ENCODE measurements around the gene COLEC11.
A peak's percentile ranks its signal among the peaks of the same experiment; 100 is the strongest.
"Not testable (repeated sequence)": the region's sequence is repeated elsewhere in the genome, so short reads cannot be mapped to it uniquely, and the experiment has no call there.

Gene COLEC11

DNA sequence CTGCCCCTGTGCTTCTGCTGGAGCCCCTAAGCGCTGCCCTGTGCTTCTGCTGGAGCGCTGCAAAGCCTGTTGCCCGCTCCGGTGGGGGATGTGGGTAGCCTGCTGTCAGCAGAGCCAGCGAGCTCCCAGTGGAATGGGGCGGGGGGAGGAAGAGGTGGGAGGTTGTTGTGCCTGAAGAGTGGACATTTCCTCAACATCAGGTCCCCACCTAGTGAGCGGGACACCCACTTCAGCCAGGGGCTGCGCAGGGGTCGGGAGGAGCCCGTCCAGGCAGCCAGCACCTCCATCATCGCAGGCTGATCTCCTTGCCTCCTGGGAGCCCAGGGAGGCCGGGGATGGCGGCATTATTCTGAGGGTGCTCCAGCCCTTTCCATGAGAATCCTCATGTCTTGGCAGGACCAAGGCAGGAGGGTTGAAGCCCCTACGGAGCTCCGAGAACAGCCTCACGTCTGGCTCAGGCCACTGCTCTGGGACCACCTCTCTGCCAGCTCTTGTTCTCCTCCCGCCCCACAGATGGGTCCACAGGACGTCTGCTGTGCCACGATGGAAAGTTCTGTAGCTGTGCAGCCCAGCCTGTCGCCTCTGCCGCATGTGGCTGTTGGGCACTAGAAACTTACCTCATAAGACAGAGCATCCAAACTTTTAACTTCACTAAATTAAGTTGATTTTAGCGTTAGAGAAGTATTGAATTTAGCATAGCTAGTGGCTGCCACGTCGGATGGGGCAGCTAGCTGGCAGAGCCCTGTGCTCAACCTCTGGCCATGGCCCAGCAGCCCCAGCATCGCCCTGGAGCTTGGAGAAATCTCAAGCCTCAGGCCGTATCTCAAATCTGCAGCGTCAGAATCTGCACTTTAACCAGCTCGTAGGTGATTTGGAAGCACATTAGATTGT, 61.2 kb downstream of the COLEC11 start:
- DNase-seq = no peak

DNA sequence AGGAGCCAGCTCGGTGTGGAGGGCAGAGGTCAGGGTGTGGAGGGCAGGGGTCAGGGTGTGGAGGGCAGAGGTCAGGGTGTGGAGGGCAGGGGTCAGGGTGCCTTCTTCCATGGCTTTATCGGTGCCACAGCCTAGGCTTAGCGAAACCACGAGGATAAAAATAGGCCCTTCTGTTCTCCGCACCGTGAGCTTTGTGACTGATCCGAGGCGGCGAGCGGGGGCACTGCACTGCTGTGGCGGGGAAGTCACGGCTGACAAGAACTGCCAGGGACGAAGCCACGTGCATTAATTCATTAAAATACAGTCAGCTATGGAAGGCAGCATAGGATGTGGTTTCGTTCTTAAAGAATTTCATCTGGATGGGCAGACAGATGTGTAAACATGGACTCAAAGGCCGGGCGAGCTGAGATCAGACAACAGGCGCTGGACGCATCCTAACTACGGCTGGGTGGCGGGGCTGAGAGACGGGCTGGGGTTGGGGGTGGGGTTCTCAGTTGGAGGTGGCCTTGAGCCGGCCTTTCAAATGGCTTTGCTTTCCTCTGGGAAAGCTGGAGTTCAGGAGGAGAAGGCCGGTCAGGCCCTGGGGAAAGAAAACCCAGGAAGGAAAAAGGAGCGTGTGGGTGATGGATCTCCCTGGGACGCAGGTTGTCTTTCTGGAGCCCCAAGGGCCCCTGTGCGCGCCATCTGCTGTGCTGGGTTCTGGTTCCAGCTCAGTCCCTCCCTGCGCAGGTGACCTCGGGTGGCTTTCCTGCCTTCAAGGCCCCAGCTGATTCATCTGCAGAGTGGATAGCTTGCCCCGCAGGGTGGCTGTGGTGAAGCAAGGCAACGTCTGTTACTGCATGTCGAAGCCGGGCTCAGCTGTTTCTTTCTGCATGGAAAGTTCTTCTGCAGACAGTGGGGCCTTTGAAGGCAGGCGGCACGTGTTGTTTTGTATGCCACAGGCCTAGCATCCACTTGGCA, 62.1 kb downstream of the COLEC11 start:
- DNase-seq = no peak

DNA sequence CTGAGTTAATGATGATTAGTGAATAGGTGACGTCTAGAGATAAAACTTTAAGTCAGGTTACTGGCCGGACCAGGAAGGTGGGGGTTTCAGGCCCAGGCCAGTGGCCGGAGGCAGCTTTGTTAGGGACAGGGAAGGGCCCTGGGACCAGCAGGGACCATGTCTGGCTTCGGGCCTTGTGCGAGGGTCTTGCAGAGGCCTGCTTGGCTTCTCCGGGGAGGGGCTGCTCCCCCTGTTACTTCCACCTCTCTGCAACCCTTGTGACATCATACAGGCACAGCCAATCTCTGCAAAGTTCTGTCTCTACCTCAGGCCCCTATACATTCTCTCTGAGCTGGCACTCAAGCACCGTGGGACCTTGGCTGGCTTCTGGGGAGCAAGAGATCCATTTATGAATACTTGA, 63.0 kb downstream of the COLEC11 start, which contains the start of gene ALLC:
TSS of gene ALLC (plus strand) at position 320 of the 400 bp plus-strand sequence. CDS start 12,958 bp downstream, outside the sequence.
- DNase-seq = no peak

DNA sequence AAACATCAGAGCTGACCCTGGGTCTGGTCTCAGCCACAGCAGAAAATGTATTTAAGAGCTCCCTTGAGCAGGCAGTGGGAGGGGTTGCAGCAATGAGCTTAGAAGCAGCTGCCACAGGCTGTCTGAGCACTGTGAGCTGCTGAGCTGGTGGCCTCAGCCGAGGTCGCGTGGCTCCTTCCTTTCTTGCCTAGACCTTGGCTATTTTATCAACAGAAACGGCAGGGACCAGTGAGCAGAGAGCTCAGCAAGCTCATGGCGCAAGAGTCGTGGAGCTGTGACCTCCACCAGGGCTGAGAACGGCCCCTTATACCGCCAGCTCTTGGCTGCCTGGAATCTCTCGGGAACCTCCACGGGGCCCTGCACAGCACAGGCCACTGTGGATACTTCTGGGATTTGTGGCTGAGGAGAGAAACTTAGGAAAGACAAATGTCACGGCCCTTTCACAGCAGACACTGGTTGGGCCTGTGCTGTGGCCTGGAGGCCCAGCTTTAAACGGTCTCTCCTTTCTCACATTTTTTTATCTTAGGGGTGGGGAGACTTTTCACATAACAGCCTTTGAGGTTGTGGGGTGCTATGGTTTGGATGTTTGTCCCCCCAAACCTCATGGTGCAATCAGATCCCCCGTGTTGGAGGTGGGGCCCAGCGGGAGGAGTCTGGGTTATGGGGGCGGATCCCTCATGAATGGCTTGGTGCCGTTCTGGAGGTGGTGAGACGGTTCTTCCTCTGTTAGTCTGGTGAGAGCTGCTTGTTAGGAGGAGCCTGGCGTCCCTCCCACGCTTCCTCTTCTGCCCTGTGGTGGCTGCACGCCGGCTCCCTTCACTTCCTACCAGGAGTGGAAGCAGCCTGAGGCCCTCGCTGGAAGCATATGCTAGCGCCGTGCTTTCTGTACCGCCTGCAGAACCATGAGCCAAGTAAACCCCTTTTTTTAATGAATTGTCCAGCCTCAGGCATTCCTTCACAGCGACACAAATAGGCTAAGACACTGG, 64.8 kb downstream of the COLEC11 start:
- DNase-seq = no peak

DNA sequence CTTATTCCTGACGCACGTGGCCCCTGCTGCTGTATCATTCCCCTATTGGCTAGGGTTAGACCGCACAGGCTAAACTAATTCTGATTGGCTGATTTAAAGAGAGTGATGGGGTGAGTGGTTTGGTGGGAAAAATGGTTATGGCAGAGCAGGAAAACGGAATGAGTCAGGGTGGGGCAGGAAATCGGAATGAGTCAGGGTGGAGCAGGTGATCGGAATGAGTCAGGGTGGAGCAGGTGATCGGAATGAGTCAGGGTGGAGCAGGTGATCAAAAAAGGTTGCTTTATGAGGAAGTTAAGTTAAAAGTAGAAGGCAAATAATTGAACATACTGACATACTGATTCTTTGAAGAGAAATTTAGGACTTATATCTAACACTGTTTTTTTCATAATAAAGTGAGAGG, 65.7 kb downstream of the COLEC11 start:
- DNase-seq = not testable (repeated sequence)

DNA sequence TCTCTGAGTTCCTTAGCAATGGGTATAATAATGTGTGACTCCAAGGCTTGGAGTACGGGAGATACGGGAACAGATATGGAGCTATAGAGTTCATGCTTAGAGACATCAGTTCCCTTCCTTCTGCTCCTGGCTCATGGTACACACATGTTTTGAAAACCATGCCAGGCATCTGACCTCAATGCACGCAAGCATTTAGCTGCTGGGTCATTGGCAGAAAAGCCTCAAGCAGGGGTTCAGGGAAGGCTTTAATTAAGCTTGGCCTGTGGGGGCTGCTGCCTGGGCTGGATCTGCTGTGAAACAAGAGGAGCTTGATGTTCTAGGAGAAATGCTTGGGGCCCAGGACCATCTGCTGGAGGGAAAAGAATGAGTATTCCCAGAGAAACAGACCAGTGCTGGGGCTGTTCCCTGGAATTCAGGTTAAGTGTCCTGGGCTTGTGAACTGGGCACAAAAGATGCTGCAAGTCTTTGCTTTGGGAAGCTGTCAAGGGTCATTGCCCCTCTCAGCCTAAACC, 66.3 kb downstream of the COLEC11 start:
- DNase-seq = no peak

DNA sequence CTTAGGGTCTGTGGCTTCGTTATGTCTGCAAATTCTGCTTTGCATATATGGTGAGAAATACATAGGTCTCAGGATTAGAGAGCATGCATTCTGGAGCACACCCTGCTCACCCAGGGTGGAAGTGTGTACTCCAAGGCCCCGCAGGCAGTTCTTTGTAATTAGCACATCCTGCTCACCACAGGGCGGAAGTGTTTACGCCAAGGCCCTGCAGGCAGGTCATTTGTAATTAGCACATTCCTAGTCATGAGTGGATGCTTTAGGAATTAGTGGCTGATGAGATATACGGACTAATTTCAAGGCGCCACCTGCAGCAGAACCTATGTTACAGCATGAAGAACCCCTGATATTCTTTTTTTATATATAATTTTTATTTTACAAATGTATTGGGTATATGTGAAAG, 67.3 kb downstream of the COLEC11 start:
- DNase-seq = no peak

DNA sequence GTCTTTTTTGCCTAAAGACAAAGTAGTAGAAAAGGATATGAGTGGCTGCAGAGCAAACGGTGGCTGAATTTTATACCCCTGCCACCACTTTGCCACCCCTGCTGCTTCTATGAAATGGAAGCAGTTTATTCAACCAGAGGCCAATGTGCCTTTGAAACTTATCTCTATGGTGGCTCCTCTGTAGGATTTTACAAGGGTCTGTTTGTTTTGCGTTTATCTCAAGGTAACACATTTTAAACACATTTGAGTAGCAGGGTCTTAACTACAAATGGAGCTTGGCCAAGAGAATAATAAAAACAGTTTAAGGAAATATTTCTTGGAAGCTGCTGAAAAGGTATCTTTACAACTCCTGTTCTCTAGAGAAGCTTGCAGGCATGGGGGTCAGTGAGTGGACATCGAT, 69.2 kb downstream of the COLEC11 start:
- no peak for DNase-seq

DNA sequence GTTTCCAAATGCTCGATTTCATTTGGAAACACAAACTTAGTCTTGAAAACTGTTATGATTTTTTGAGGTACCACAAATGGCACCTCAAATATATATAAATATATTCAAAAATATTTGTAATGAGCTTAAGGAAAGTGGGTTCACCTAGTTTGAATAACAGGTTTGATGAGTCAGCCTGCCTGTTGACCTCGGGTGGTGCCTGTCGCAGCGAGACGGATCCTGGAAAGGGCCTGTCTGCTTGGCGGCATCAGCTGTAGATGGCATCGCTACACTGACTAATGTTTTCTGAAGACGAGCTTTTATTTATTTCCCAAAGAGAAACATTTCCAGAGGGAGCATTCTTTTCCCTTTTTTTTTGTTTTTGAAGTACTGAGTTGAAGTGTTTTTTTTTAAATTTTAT, 70.0 kb downstream of the COLEC11 start:
- no peak for DNase-seq

DNA sequence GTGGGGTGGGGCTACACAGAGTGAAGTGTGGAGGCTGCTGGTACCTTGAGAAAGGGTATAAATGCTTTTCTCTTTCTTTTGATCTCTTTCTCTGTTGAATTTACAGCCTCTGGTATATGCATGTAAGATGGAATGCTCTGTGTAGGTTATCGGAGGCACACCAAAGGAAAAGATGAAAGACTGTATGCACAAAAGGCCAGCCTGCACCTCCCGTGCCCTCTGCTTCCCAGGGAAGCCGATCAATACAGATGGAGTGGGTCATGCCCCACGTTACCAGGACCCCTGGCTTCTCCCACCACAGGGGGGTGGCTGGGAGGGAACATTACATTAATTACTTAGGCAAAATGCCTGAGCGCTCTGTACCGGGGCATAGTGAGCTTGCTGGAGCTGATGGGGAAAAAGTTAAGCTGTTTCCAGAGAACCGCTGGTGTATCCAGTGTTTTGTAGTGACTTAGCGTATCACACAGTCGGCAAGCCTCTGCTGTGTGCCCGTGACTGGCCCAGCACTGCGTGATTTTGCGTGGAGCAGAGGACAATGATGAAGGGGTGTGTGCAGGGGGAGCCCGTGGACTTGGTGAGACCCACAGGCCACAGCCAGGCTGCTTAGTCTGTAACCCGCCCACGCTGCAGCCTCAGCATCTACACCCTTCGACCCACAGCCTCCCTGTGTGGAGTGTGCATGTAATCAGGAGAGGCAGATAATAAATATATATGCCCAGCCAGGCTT, 71.1 kb downstream of the COLEC11 start:
- no peak for DNase-seq

DNA sequence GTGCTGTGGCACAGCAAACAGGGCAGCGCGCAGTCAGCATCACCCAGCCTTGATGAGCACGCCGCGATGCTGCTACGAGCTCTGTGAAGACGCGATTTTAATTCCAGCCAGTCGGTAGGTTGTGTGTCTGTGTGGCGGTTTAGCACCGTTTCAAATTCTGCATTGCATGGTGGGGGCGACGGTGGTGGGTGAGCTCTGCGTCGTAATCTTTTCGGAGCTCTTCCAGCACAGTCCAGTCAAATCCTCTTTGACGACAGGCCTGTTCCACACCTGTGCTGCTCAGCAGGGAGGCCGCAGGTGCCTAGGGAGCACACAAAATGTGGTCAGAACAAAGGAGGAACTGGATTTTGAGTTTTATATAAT, 71.7 kb downstream of the COLEC11 start:
- no peak for DNase-seq

DNA sequence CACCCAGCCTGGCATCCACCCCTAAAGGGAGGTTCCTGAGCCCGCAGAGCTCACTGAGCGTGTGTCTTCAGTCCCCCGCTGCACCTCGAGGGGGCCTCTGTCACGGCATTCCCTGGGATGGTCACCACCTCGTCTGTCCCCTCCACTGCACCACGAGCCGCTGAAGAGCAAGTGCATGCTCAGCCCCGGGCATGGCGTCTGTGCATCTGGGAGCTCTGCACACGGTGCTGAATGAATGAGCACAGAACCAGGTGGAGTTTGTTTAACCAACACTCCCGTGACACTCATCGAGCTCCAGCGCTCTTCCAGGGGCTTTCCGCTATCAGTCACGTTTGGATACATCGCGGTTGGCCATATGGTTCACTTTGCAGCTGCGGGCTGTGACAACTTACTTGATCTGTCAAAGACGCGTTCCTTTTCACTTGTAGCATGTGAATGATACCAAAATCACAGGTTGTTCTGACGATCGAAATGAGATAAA, 72.3 kb downstream of the COLEC11 start:
- DNase-seq = peak in 1 of 2 experiments; percentile 50

DNA sequence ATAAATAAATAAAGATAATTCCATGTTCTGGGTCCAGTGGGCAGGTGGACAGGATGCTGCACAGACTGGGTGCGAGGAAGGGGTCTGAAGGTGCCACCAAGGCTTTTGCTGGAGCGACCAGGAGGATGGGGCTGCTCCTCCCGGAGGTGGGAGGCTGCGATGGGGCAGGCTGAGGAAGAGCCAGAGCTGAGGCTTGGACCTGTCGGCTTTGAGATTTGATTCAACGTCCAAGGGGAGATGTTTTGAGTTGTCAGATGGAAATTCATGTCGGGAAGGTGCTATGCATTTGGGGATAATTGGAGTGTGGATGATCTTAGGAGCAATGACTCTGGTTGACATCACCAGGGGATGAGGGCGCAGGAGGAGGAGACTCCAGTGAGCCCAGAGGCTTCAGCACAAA, 74.7 kb downstream of the COLEC11 start:
- no peak for DNase-seq

DNA sequence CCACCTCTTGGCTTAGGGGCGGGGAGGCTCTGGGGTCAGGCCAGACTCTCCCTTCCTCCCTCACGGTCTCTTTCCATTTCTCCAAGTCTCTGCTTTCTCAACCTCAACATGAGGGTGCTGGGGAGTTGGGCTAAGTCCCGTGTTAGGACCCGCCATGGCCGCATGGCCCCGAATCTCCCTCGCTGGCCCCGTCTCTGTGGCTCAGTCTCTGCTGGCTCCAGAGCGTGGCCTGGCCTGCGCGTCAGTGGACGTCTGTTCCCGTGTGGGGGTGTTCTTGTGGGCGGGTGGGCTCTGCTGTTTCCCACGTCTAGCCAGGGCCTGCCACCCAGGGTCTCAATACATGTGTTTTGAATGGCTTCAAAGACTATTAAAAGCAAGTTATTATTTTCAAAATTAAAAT, 75.5 kb downstream of the COLEC11 start:
- DNase-seq = no peak

DNA sequence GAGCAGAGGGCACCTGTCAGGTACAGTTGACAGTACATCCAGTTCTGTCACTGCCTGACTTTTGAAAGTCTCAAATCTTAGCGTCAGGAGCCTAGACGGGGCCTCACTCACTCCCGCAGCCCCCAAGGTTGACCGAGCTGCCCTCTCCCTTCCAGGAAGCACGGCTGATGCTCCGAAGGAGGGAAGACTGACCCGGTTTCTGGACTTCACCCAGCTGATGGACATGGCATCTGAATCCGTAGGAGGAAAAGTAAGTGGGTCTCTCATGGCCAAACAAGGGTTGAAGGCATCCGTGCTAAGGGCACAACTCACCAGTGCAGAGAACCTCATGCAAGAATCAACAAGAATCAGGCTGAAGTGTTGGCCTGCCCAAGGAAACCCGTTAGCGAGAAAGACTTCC, 76.0 kb downstream of the COLEC11 start:
- no peak for DNase-seq

DNA sequence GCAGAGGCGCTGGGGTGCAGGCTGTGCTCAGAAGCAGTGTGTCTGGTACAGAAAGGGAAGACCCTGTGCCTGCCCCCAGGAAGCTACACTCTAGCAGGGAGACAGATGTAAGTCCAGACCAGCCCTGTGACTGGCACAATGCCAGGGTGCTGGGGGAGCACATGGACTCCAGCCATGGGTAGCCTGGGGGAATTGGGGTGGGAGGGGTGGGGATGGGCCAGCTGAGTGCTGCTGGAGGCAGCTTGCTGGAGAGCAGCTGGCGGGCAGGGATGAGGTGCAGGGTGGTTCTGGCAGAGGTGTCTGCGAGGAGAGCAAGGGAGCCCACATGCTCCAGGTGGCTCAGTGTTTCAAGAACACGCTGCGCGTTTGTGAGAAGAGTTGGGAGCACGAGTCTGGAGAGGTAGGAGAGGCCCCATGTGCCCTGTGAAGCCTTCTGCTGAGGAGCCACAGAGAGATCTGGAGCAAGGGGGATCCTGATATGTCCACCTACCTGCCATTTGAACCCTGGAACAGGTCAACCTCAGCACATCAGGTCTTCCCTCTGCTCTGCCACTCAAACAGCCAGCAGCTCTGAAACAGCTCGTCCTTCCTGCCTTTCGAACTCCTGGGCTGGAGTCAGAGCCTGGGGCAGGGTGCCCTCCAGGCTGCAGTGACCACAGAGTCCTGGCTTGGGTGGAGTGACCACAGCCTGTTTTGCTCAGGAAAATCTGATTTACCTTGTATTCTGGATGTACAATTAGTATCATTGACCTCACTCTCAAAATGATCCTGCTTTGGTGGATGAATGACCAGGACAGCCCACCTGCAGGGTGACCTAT, 78.2 kb downstream of the COLEC11 start:
- no peak for DNase-seq

DNA sequence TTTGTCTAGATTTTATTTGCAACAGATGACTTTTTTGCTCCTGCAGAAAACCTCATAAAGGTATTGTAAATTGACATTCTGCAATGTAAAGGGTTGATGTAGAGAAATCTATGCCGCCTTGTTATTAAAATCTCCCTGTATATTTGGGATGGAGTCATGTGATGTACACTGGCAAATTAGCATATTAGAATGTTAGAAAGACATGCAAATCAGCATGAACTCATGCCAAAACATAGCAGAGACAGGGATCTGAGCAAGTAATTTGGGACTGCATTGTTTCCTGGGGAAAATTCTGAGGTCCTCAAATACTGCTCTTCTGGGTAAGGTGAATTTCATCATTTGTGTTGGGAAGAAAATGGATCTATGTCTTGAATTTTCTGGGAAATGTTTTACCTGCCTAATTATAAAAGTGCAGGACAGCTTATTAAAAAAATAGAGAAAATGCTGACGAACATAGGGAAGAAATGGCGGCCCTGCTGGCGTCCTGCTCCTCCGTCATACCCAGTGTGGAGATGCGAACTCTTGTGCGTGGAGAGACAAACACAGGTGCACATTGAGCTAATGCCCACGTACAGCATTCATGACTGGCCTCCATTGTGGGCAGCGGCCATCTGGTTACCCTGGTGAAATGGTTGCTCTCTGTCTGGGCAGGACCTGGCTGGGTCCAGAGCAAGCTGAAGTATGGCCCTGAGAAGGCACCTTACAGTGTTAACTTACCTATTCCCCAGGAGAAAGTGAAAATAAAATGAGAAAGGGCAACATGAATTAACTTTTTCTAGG, 79.3 kb downstream of the COLEC11 start:
- DNase-seq = no peak

DNA sequence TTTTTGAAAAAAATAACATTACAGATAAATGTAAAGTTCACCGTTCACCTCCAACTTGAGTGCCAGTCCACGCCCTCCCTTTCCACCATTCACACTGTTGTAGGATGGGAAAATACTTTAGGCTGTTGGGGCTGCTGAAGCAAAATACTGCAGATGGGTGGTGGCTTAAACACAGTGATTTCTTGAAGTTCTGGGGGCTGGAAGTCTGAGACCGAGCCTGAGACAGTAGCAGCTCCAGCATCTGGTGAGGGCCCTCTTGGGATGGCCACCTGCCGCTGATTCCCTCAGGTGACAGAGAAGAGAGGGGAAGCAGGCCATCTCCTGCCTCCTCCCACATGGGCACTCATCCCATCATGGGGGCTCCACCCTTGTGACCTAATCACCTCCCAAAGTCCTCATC, 80.8 kb downstream of the COLEC11 start:
- DNase-seq = no peak

DNA sequence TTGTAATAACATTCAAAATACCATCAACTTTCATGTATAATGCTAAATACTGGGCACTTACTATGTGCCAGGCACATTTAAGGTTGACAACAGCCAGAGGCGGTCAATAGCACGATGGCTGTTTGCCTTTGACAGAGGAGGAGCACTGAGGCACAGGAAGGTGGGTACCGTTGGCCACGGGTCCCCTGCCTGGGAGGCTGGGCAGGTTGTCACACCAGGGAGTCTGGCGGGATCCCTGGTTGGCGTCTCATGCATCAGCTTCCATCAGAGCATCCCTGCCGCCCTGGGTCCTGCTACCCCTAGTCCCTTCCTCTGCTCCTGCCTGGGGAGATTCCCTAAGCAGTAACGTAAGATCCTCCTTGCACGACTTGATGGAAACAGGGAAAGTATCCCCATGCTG, 82.5 kb downstream of the COLEC11 start:
- DNase-seq = no peak

DNA sequence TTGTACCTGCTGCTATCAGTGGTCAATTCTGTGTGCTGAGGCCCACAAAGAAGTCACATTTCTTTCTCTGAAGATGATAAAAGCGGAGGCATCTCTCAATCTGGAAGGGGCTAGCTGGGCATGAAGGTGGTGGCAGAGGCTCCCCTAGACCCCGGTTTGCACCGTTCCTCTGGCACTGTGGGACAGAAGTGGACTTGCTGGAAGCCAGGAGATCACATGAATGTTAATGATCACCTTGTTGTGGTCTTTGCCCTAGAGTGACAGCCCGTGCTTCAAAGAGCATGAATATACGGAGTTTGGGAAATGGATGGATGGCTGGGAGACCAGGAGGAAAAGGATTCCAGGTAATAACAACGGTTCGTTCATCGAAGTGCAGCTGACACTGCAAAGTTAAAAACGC, 83.3 kb downstream of the COLEC11 start:
- no peak for DNase-seq
